GM23248 (cell line): ENCODE measurements around the gene KCNS1.

ENCODE experiments used
- EZH2 ChIP-seq: fragments of 200-600 bp; sonication (generic); IDR thresholded peaks from 2 replicates; pipeline ENCODE4 v1.6.1; 2018; ENCODE audit warnings: antibody characterized with exemption, mild to moderate bottlenecking; ENCODE audit not compliant: insufficient read depth, poor library complexity, severe bottlenecking
- EZH2phosphoT487 ChIP-seq: fragments of 200-600 bp; sonication (generic); IDR thresholded peaks from 2 replicates; pipeline ENCODE4 v1.6.1; 2018; ENCODE audit warnings: antibody characterized with exemption, moderate library complexity, mild to moderate bottlenecking, low read depth; ENCODE audit not compliant: insufficient read depth

DNA sequence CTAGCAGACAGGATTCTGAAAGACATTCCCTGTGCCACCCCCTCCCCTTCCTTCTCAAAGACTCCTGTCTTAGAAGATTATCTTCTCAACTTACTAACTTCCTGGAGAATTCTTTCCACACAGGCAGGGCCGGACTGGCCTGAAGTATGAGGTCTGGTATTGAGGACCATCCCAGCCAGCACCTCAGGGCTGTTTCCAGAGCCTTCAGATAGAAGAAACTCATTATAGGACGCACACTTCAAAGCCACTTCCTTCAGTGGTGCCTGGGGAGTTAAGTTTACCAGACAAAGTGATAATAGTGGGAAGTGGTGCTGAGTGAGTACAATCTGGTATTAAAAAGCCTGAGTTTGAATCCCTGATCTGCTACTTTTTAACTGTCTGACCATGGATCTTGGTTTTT is 15.6 kb downstream of the KCNS1 start:
- no peak for TF ChIP-seq EZH2
- no peak for TF ChIP-seq EZH2phosphoT487
